Activated CD4-positive, alpha-beta T cell treated with anti-CD3 and anti-CD28 coated beads, Interleukin-10, Interleukin-2, amounts not matched to agents 100 ng/mL and 50 ng/mL, durations not matched to agents 16 hours and 8 hours (primary cell): ENCODE measurements around the gene EEF2KMT.

Experiments used
- DNase-seq: peaks from one replicate; pipeline ENCODE4 v3.0.0-alpha.2; 2020

EEF2KMT gene

GRCh38 chr16:5040451-5040850, 57.1 kb downstream of the EEF2KMT start:
- no peak for DNase-seq

GRCh38 chr16:5036228-5037156, 61.1 kb downstream of the EEF2KMT start:
- no peak for DNase-seq

GRCh38 chr16:5035909-5036227, 61.7 kb downstream of the EEF2KMT start:
- no peak for DNase-seq
